GM21528 (cell line): ENCODE data around the gene MFGE8.

Experiments used
- ATAC-seq: cut with Tn5 transposase; IDR thresholded peaks from one replicate; pipeline ENCODE4 v1.9.1; 2021; ENCODE audit warnings: mild to moderate bottlenecking, moderate library complexity; ENCODE audit not compliant: unreplicated experiment, low FRiP score

The MFGE8 gene

GRCh38 chr15:88900982-88901418 lies 12.2 kb downstream of the MFGE8 start:
- no peak for ATAC-seq

GRCh38 chr15:88900309-88900981 lies 12.7 kb downstream of the MFGE8 start:
- ATAC-seq, result no peak

DNA sequence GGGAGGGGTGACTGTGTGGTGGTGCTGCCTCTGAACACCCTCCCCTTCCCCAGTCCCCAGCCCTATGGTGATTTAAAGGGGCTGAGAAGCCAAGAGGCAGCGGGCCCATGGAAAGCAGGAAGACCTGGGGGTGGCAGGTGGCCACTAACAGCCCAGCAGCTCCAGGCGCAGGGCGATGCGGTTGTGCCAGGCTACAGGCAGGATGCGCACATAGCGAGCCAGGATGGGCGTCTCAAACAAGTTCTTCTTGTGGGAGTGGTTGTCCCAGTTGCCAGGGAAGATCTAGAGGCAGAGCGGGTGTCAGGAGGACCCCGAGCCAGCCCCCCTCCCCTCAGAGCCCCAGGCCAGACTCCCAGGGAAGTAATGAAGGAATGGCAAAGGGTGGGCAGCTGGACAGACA lies 13.9 kb downstream of the MFGE8 start:
- no peak for ATAC-seq

GRCh38 chr15:88898736-88899135 lies 14.4 kb downstream of the MFGE8 start:
- ATAC-seq, result no peak

DNA sequence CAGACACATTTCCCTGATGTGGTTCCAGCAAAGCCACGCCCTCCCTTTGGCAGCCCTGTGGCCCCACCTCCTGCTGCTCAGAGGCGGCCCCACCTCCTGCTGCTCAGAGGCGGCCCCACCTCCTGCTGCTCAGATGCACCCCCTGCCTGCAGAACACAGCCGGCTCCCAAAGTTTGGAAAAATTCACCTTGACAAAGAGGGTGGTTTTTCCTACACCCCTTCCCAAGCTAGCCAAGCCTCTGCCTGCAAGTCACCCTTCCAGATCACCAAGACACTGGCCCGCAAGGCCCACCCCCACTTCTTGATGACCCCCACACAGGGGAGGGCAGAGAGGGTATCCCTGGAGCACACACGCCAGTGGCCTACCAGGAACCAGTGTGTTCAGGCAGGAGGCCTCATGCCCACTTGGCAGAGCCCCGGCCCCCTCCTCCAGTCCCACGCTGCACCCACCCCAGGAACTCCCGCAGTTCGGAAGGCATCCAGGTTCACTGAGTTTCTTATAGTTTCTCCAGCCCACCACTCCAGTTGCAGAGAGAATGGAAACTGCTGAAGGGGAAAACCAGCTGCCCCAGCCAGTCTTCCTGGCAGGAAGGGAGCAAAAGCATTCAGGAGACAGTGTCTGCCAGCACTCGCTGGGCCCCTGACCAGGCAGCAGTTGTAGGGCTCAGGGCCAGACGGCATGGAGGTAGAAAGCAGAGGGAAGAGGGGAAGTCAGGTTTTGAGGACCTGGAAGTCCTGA lies 15.6 kb downstream of the MFGE8 start:
- no peak for ATAC-seq

DNA sequence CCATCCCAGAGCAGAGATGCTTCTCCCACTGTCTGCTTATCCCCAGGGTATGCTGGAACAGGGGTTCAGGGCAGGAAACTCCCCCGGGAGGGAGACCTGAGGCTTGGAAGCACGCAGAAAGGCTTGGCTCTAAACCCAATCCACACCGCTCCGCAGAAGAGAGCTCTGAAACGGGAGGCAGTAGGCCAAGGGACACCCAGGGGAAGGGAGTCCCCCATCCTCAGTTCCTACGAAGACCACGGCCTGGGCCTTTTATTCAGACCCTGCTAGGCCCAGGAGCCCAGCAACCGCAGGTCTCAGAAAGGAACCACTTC lies 16.1 kb downstream of the MFGE8 start:
- no peak for ATAC-seq

DNA sequence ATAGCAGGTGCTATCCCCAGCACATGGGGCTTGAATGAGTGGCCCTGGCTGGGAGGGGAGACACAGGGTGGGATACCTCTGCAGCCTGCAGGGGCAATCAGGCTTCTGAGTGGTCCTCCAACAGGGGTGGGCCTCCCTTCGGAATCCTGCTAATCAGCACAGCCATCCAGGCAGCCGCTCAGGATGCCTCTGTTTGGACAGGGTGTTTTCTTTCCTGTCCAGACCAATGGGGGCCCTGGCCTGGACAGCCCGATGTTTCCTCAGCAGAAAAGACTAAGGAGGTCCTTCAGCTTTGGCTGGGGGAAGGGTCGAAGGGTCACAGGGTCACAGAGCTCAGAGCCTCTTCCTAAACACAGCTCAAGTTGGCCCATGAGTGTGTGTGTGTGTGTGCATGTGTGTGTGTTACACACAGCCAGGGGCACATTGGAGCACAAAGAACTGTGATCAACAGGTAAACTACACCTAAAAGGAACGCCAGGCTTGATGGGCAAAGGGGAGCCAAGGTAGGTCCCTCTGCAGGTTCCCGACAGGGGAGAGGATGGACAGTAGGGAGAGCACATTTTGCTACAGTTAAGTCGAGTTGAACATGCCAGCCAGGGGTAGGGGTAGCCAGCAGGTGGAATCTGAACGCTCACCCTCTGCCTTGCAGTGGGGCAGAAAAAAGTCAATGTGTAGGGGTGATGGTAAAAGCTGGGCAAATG lies 16.7 kb downstream of the MFGE8 start:
- no peak for ATAC-seq

GRCh38 chr15:88894819-88895767 lies 18.1 kb downstream of the MFGE8 start, which contains the start of gene HAPLN3:
Gene HAPLN3 (minus strand): TSS chr15:88895544. CDS start chr15:88887298, 8,246 bp downstream.
- no peak for ATAC-seq

- ATAC-seq, result peak; percentile 50
Measured at GRCh38 chr15:88894348-88894818, 18.8 kb downstream of the MFGE8 start.

DNA sequence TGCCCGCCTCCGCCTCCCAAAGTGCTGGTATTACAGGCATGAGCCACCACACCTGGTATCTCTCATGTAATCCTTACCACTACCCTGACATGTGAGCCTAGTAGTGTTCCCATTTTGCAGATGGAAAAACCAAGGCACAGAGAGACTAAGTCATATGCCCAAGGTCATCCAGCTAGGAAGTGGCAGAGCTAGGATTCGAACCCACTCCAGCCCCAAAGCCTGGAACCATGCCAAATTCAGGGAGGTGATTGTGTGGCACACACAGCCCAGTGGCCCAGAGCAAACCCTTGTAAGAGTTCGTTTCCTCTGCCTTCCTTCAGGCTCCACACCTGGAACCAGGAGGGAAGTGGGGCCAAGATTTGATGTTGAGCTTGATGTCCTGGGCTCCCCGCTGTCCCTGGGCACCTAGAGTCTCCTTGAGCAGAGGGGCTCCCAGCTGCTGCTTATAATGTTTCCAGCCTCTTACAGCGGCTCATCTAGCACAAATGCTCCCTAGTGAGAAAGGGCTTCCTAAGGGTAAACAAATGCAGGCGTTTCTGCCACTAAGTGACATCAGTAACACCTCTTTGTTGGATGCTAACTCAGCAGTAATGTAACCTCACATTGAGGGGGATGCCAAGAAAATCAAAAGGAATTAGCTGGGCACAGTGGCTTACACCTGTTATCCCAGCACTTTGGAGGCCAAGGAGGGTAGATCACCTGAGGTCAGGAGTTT lies 21.5 kb downstream of the MFGE8 start:
- ATAC-seq, result no peak

- no peak for ATAC-seq
Measured at GRCh38 chr15:88890495-88890894, 22.7 kb downstream of the MFGE8 start.

DNA sequence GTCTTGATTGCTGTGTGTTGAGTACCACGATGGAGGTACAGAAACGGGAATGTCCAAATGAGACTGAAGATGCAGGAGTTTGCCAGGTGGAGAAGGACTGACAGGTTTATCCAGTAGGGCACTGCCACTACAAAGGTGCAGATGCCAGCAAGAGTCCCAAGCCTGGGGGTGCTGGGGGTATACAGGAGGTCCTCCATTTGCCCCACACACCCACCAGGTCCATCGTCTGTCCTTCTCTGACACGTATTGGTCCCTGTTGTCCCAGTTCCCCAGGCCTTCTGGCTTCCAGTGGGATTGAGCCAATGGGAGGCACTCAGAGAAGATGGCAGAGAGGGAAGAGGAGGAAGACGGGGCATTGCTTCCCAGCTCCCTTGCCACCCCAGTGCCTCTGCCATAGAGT lies 24.5 kb downstream of the MFGE8 start:
- no peak for ATAC-seq

DNA sequence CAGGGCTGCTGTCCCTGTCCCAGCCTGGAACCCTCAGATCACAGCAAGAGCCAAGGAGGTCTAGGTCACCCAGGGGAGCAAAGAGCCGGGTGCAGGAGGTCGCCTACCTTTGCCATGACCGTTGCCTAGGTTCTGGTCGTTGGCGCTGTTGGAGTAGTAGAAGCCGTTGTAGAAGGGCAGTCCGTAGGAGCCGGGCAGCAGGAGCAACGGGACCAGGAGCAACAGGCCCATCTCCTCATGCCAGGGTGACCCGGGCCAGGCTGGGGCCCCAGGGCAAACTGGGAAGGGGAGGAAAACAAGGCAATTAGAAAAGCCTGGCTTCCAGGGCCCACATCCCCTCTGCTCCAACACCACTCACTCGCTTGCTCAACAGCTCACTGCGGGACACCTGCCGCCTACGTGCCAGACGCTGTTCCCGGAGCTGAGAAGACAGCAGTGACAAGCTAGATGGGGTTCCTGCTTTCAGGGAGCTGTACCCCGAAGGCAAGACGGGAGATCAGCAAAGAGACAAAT lies 26.1 kb downstream of the MFGE8 start:
- no peak for ATAC-seq

DNA sequence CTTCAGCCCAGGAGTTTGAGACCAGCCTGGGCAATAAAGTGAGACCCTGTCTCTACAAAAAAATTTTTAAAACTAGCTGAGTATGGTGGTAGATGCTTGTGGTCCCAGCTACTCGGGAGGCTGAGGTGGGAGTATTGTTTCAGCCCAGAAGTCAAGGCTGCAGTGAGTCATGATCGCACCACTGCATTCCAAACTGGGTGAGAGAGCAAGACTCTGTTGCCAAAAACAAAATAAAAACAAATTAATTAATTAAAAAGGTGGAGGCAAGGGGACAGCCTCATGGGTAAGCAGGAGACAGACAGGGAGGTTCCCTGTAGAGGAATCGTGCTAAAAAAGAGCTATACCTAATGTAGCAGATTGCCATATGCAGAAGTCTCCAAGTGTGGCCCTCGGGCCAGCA lies 30.4 kb downstream of the MFGE8 start:
- no peak for ATAC-seq

DNA sequence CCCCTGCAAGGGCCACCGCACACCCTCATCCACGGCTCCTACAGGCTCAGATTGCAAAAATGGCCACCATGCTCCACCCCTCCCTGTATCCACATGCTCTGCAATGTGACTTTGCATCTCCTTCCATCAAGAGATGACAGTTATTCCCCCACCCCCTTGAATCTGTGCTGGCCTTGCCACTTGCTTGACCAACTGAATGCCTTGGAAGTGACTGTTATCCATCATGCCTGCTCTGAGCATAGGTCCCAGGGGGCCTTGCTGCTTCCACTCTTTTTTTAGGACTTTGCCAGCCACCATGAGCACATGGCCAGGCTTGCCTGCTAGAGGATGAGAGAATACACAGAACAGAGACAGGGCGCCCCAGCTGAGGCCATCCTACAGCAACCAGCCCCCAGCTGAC lies 31.4 kb downstream of the MFGE8 start:
- no peak for ATAC-seq

DNA sequence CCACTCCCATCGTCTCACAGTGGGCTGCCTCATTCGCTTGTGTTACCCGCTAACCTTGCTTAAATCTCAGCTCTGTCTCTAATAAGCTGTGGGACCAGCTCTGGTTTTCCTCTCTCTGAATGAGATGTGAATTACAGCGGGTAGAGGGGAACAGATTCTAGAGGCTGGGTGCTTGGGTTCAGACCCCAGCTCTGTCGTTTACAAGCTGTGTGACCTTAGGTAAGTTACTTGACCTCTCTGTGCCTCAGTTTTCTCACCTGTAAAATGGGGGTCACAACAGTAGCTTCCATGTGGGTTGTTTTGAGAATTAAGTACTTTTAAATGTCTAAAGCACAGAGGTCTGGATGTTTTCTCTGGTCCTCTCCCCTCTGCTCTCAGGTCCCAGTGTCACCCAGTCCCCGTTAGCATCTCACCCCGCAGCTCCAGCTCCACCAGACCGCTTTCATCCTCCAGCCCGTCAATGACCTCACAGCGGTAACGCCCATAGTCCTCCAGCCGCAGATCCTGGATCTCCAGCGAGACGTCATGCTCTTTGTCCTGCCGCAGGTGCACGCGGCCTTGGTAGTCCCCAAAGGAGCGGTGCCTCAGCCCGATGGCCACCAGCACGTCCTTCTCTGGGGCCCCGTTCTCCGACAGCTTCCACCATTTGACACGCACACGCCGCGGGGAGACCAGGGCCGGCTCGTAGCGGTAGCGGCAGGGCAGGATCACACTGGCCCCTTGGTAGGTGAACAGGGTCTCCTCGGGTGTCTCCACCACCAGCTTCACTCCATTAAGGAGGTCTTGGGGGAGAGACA lies 32.0 kb downstream of the MFGE8 start:
- ATAC-seq, result no peak

DNA sequence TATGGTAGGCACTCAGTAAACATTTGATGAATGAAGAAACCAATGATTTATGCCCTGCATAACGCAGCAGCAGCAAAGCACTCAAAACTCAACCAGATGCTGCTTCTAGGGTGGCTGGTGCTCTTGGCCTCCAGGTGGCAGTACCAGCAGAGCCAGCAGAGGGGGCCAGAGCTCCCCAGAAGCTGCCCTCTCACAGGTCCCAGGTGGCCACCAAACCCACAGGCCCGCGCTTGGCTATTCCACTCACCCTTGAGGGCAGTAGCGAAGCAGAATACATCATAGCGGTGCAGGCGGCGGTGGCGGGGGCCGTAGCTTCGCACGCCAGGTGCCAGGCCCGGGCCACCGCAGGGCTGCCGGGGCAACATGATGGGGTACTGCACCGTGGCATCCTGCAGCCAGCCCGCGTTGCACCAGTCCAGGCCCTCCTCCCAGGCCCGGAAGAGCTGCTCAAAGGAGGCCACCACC lies 34.4 kb downstream of the MFGE8 start:
- no peak for ATAC-seq

- no peak for ATAC-seq
Measured at GRCh38 chr15:88877906-88878305, 35.3 kb downstream of the MFGE8 start.

GRCh38 chr15:88877415-88877814 lies 35.8 kb downstream of the MFGE8 start:
- ATAC-seq, result no peak
